Trophoblast cell (in vitro differentiated cells and primary cell): Measurements from ENCODE around the gene P3H1.

ENCODE experiments used
- DNase-seq, 2 donors: peaks; one replicate each; pipeline ENCODE4 v3.0.0-alpha.2; 2016
- H2AFZ ChIP-seq: 2 replicates; pipeline ENCODE4 v1.6.1; 2013; ENCODE audit warnings: low read length, moderate library complexity, mild to moderate bottlenecking; ENCODE audit not compliant: insufficient read depth, poor library complexity
- H2AK5ac ChIP-seq: 2 replicates; pipeline ENCODE4 v1.6.1; 2013; ENCODE audit warnings: mild to moderate bottlenecking, low read length
- H2BK120ac ChIP-seq: 2 replicates; pipeline ENCODE4 v1.6.1; 2013; ENCODE audit warnings: low read length, mild to moderate bottlenecking, moderate library complexity; ENCODE audit not compliant: insufficient read depth, poor library complexity
- H2BK12ac ChIP-seq: 2 replicates; pipeline ENCODE4 v1.6.1; 2013; ENCODE audit warnings: mild to moderate bottlenecking, low read length, moderate library complexity
- H2BK5ac ChIP-seq: 2 replicates; pipeline ENCODE4 v1.6.1; 2013; ENCODE audit warnings: low read length, low read depth, moderate library complexity, mild to moderate bottlenecking; ENCODE audit not compliant: poor library complexity
- H3K14ac ChIP-seq: 2 replicates; pipeline ENCODE4 v1.6.1; 2013; ENCODE audit warnings: mild to moderate bottlenecking, low read length
- H3K18ac ChIP-seq: 2 replicates; pipeline ENCODE4 v1.6.1; 2013; ENCODE audit warnings: mild to moderate bottlenecking, low read length
- H3K23ac ChIP-seq: 2 replicates; pipeline ENCODE4 v1.6.1; 2013; ENCODE audit warnings: low read length
- H3K27ac ChIP-seq: 2 replicates; pipeline ENCODE4 v1.5.1; 2013; ENCODE audit warnings: low read depth, mild to moderate bottlenecking, inconsistent platforms, low read length, moderate library complexity
- H3K27me3 ChIP-seq: 2 replicates; pipeline ENCODE4 v1.6.1; 2013; ENCODE audit warnings: inconsistent platforms, mild to moderate bottlenecking, low read length, moderate library complexity; ENCODE audit not compliant: insufficient read depth
- H3K36me3 ChIP-seq, 2 experiments: 1 replicate in 1 of 2; 2 replicates in 1 of 2; pipeline ENCODE4 v1.6.1; 2013; ENCODE audit warnings: low read length in 2 of 2, mild to moderate bottlenecking in 2 of 2, moderate library complexity in 1 of 2; ENCODE audit not compliant: insufficient read depth in 2 of 2, control insufficient read depth in 1 of 2
- H3K4ac ChIP-seq: 2 replicates; pipeline ENCODE4 v1.6.1; 2013; ENCODE audit warnings: low read depth, mild to moderate bottlenecking, low read length, moderate library complexity
- H3K4me1 ChIP-seq, 2 experiments: 1 replicate in 1 of 2; 2 replicates in 1 of 2; pipeline ENCODE4 v1.6.1; 2013; ENCODE audit warnings: low read length in 2 of 2, mild to moderate bottlenecking in 2 of 2, moderate library complexity in 1 of 2; ENCODE audit not compliant: insufficient read depth in 2 of 2, control insufficient read depth in 1 of 2
- H3K4me2 ChIP-seq: 2 replicates; pipeline ENCODE4 v1.6.1; 2013; ENCODE audit warnings: inconsistent platforms, mild to moderate bottlenecking, low read length, moderate library complexity
- H3K4me3 ChIP-seq: 2 replicates; pipeline ENCODE4 v1.5.1; 2013; ENCODE audit warnings: mild to moderate bottlenecking, low read depth, low read length, inconsistent platforms
- H3K79me1 ChIP-seq: one replicate; pipeline ENCODE4 v1.6.1; 2013; ENCODE audit warnings: low read length
- H3K79me2 ChIP-seq: 2 replicates; pipeline ENCODE4 v1.6.1; 2013; ENCODE audit warnings: low read length, mild to moderate bottlenecking; ENCODE audit not compliant: control insufficient read depth, insufficient read depth, poor library complexity
- H3K9ac ChIP-seq: 2 replicates; pipeline ENCODE4 v1.6.1; 2013; ENCODE audit warnings: mild to moderate bottlenecking, low read length
- H3K9me3 ChIP-seq: 2 replicates; pipeline ENCODE4 v1.6.1; 2013; ENCODE audit warnings: low read depth, mild to moderate bottlenecking, control low read depth, inconsistent platforms, low read length; ENCODE audit not compliant: insufficient read depth
- H4K12ac ChIP-seq: 2 replicates; pipeline ENCODE4 v1.6.1; 2013; ENCODE audit warnings: low read depth, mild to moderate bottlenecking, low read length, moderate library complexity
- H4K8ac ChIP-seq: 2 replicates; pipeline ENCODE4 v1.6.1; 2013; ENCODE audit warnings: low read depth, mild to moderate bottlenecking, low read length, moderate library complexity
- H4K91ac ChIP-seq: one replicate; pipeline ENCODE4 v1.6.1; 2013; ENCODE audit warnings: low read depth, mild to moderate bottlenecking, low read length, moderate library complexity
- WGBS: extraction: QIAGEN DNeasy Blood & Tissue Kit; methylation state at CpG from one replicate; pipeline ENCODE4 v1.1.7; 2013; ENCODE audit warnings: missing lambda C conversion rate; ENCODE audit not compliant: insufficient read length, insufficient coverage; ENCODE audit errors: extremely low coverage; 5-methylcytosine and 5-hydroxymethylcytosine counted together

The P3H1 gene

GRCh38 chr1:42703888-42704464 lies 62.9 kb downstream of the P3H1 start:
- H3K23ac ChIP-seq: no peak overlapping the region
- DNase-seq: no peak
- H2BK12ac ChIP-seq: no peak overlapping the region
- no peaks in the 10 kb centered on the region for H3K79me1 ChIP-seq
- H3K4ac ChIP-seq: no peak overlapping the region
- H3K27me3 ChIP-seq: no peaks in the 10 kb centered on the region
- no peak overlapping the region for H2BK5ac ChIP-seq
- H2BK120ac ChIP-seq: no peak overlapping the region
- H3K4me1 ChIP-seq: no peaks in the 10 kb centered on the region
- H3K4me3 ChIP-seq: no peak overlapping the region
- H4K91ac ChIP-seq: no peak overlapping the region
- no peak overlapping the region for H4K8ac ChIP-seq
- no CpG with 5 or more reads among the region's 7 CpGs for WGBS
- no peak overlapping the region for H2AFZ ChIP-seq
- H3K9ac ChIP-seq: no peak overlapping the region
- peaks cover 24 to 40% of the 10 kb centered on the region in 2 experiments for H3K36me3 ChIP-seq
- H3K4me2 ChIP-seq: no peak overlapping the region
- no peaks in the 10 kb centered on the region for H3K9me3 ChIP-seq
- no peak overlapping the region for H3K18ac ChIP-seq
- H4K12ac ChIP-seq: no peak overlapping the region
- no peak overlapping the region for H2AK5ac ChIP-seq
- H3K79me2 ChIP-seq: no peaks in the 10 kb centered on the region
- no peak overlapping the region for H3K14ac ChIP-seq
- no peak overlapping the region for H3K27ac ChIP-seq

GRCh38 chr1:42700006-42700405 lies 66.8 kb downstream of the P3H1 start:
- H3K79me2 ChIP-seq: no peaks in the 10 kb centered on the region
- DNase-seq: no peak
- no peak overlapping the region for H3K23ac ChIP-seq
- H3K9ac ChIP-seq: no peak overlapping the region
- no peak overlapping the region for H2BK5ac ChIP-seq
- no peak overlapping the region for H3K14ac ChIP-seq
- H3K27ac ChIP-seq: no peak overlapping the region
- H4K12ac ChIP-seq: no peak overlapping the region
- no peak overlapping the region for H2AFZ ChIP-seq
- no peak overlapping the region for H4K91ac ChIP-seq
- H3K18ac ChIP-seq: no peak overlapping the region
- H3K27me3 ChIP-seq: no peaks in the 10 kb centered on the region
- H3K4me1 ChIP-seq: no peaks in the 10 kb centered on the region
- peaks cover 19 to 56% of the 10 kb centered on the region in 2 experiments for H3K36me3 ChIP-seq
- H3K79me1 ChIP-seq: no peaks in the 10 kb centered on the region
- no peak overlapping the region for H3K4me3 ChIP-seq
- H2AK5ac ChIP-seq: no peak overlapping the region
- H3K4ac ChIP-seq: no peak overlapping the region
- H4K8ac ChIP-seq: no peak overlapping the region
- H3K4me2 ChIP-seq: no peak overlapping the region
- H3K9me3 ChIP-seq: no peaks in the 10 kb centered on the region
- H2BK120ac ChIP-seq: no peak overlapping the region
- no peak overlapping the region for H2BK12ac ChIP-seq

- H3K23ac ChIP-seq: no peak overlapping the region
- H3K36me3 ChIP-seq: peaks cover 14 to 47% of the 10 kb centered on the region in 2 experiments
- no peak overlapping the region for H3K4ac ChIP-seq
- no peaks in the 10 kb centered on the region for H3K79me1 ChIP-seq
- no peak overlapping the region for H3K14ac ChIP-seq
- no peak overlapping the region for H2BK12ac ChIP-seq
- no peak overlapping the region for H4K91ac ChIP-seq
- no peak overlapping the region for H2BK5ac ChIP-seq
- H3K18ac ChIP-seq: no peak overlapping the region
- no peak overlapping the region for H4K12ac ChIP-seq
- no peak overlapping the region for H3K4me2 ChIP-seq
- no peak for DNase-seq
- H3K9me3 ChIP-seq: no peaks in the 10 kb centered on the region
- H3K4me1 ChIP-seq: no peaks in the 10 kb centered on the region
- no peak overlapping the region for H2BK120ac ChIP-seq
- no peak overlapping the region for H2AK5ac ChIP-seq
- WGBS: no CpG with 5 or more reads among the region's 4 CpGs
- H3K79me2 ChIP-seq: no peaks in the 10 kb centered on the region
- H3K9ac ChIP-seq: no peak overlapping the region
- H3K27me3 ChIP-seq: no peaks in the 10 kb centered on the region
- H2AFZ ChIP-seq: no peak overlapping the region
- no peak overlapping the region for H3K27ac ChIP-seq
- H3K4me3 ChIP-seq: no peak overlapping the region
- H4K8ac ChIP-seq: no peak overlapping the region
These were observed 68.6 kb downstream of the P3H1 start for GRCh38 chr1:42698081-42698813.
